WTC11 (cell line): ENCODE data around the gene SDE2. TPM values are rescaled to one million over a fixed set of nuclear protein-coding genes. Genes with fewer than 3 reads are reported as not detected.

Source experiments
- ATAC-seq: fragments of 200-7000 bp; cut with Tn5 transposase; 2 replicates; pipeline ENCODE4 v1.10.0; 2021; ENCODE audit warnings: mild to moderate bottlenecking, moderate library complexity
- CTCF ChIA-PET: fragments of 300-600 bp; sonication (Branson Sonifier 250); formaldehyde crosslinking; loops from one replicate; lab custom pipeline; 2021; ENCODE audit warnings: antibody characterized with exemption; lab: Charles Lee
- POLR2A ChIA-PET: fragments of 350-600 bp; sonication (Branson Sonifier 250); formaldehyde crosslinking; loops from one replicate; lab custom pipeline; 2021; ENCODE audit warnings: antibody characterized with exemption; lab: Charles Lee
- DNase-seq: peaks from one replicate; pipeline ENCODE4 v3.0.0; 2021; ENCODE audit warnings: low spot score
- H3K27ac Mint-ChIP-seq: 2 replicates; pipeline ENCODE4 v1.8.0; 2021; ENCODE audit warnings: mixed read lengths
- H3K27me3 Mint-ChIP-seq: 2 replicates; pipeline ENCODE4 v1.8.0; 2021; ENCODE audit warnings: low read depth, mild to moderate bottlenecking, moderate library complexity, mixed read lengths
- H3K36me3 Mint-ChIP-seq: 2 replicates; pipeline ENCODE4 v1.8.0; 2021; ENCODE audit warnings: mixed read lengths
- H3K4me1 Mint-ChIP-seq: 2 replicates; pipeline ENCODE4 v1.8.0; 2022; ENCODE audit warnings: mixed read lengths
- H3K4me3 Mint-ChIP-seq: 2 replicates; pipeline ENCODE4 v1.8.0; 2021; ENCODE audit warnings: mild to moderate bottlenecking, moderate library complexity, mixed read lengths
- H3K9me3 Mint-ChIP-seq: 2 replicates; pipeline ENCODE4 v1.8.0; 2021; ENCODE audit warnings: mixed read lengths
- AR ChIP-seq: fragments of 250-450 bp; sonication (Bioruptor Pico); IDR thresholded peaks from 2 replicates; pipeline ENCODE4 v1.9.0; 2021; ENCODE audit warnings: mild to moderate bottlenecking
- FOXK1 ChIP-seq: sonication (generic); formaldehyde crosslinking; IDR thresholded peaks from 2 replicates; pipeline ENCODE4 v1.8.0; 2022; ENCODE audit warnings: mild to moderate bottlenecking, moderate library complexity, missing genetic modification reagents
- FOXP1 ChIP-seq: sonication (generic); formaldehyde crosslinking; IDR thresholded peaks from 2 replicates; pipeline ENCODE4 v1.8.0; 2022; ENCODE audit warnings: missing genetic modification reagents, mild to moderate bottlenecking, moderate library complexity, borderline replicate concordance
- GABPB1 ChIP-seq: sonication (generic); formaldehyde crosslinking; IDR thresholded peaks from 2 replicates; pipeline ENCODE4 v1.8.1; 2023; ENCODE audit warnings: mild to moderate bottlenecking, missing genetic modification reagents
- HMGA2 ChIP-seq: fragments of 250-450 bp; sonication (Bioruptor Pico); IDR thresholded peaks from 2 replicates; pipeline ENCODE4 v1.4.0; 2021; ENCODE audit warnings: mild to moderate bottlenecking, moderate library complexity
- MYBL2 ChIP-seq: sonication (generic); formaldehyde crosslinking; IDR thresholded peaks from 2 replicates; pipeline ENCODE4 v1.8.1; 2023; ENCODE audit warnings: mild to moderate bottlenecking, moderate library complexity, missing genetic modification reagents
- NFATC4 ChIP-seq: fragments of 250-450 bp; sonication (Bioruptor Pico); IDR thresholded peaks from 2 replicates; pipeline ENCODE4 v1.9.0; 2021; ENCODE audit warnings: mild to moderate bottlenecking
- RELA ChIP-seq: sonication (generic); formaldehyde crosslinking; IDR thresholded peaks from 2 replicates; pipeline ENCODE4 v1.8.1; 2022; ENCODE audit warnings: missing genetic modification reagents, mild to moderate bottlenecking, borderline replicate concordance
- RORB ChIP-seq: fragments of 250-450 bp; sonication (Bioruptor Pico); IDR thresholded peaks from 2 replicates; pipeline ENCODE4 v1.9.0; 2021; ENCODE audit warnings: mild to moderate bottlenecking
- SMAD4 ChIP-seq: sonication (generic); formaldehyde crosslinking; IDR thresholded peaks from 2 replicates; pipeline ENCODE4 v1.8.0; 2022; ENCODE audit warnings: mild to moderate bottlenecking, missing genetic modification reagents
- SOX15 ChIP-seq: fragments of 250-450 bp; sonication (Bioruptor Pico); IDR thresholded peaks from 2 replicates; pipeline ENCODE4 v1.9.0; 2021; ENCODE audit warnings: mild to moderate bottlenecking
- ZNF138 ChIP-seq: sonication (generic); formaldehyde crosslinking; conservative IDR thresholded peaks from 2 replicates; pipeline ENCODE4 v1.8.1; 2022; ENCODE audit warnings: mild to moderate bottlenecking, moderate library complexity, missing genetic modification reagents
- ZNF425 ChIP-seq: fragments of 250-450 bp; sonication (Bioruptor Pico); conservative IDR thresholded peaks from 2 replicates; pipeline ENCODE4 v1.9.0; 2021; ENCODE audit warnings: mild to moderate bottlenecking
- total RNA-seq: library from RNA; stranded (reverse); gene quantifications from 3 replicates; pipeline ENCODE4 v1.2.3, GENCODE V29; 2021
- TF ChIP-seq, protein P1 (sequence below): fragments of 250-450 bp; sonication (Bioruptor Pico); IDR thresholded peaks from 2 replicates; pipeline ENCODE4 v1.9.0; 2021; ENCODE audit warnings: mild to moderate bottlenecking
- TF ChIP-seq, protein P2 (sequence below): sonication (generic); formaldehyde crosslinking; IDR thresholded peaks from 2 replicates; pipeline ENCODE4 v1.8.1; 2023; ENCODE audit warnings: mild to moderate bottlenecking, moderate library complexity, missing genetic modification reagents

SDE2 gene
- total RNA-seq, 1 experiment from 2014 or later = 17.2 TPM

- Mint-ChIP-seq H3K4me3 (no peak overlapping the region), H3K9me3 (no peaks in the 10 kb centered on the region), H3K27ac (no peak overlapping the region), H3K4me1 (no peaks in the 10 kb centered on the region), H3K27me3 (peaks cover 4% of the 10 kb centered on the region; the same call in 1 of the 2 replicates), H3K36me3 (no peaks in the 10 kb centered on the region)
- ATAC-seq = no peak
- DNase-seq = no peak
- TF ChIP-seq FOXP1 (CRISPR knock-in tag) = no peak
- no peak for TF ChIP-seq NFATC4
- TF ChIP-seq FOXK1 (CRISPR knock-in tag) = no peak
- CTCF ChIA-PET = interaction anchor here (1.2 kb wide), 1 partner anchor 41 kb away, joined by 5 read pairs; no protein-coding TSS in a partner anchor
- POLR2A ChIA-PET = no interaction called here
Measured at GRCh38 chr1:226023735-226024134, 24.6 kb upstream of the SDE2 start.

- H3K27ac Mint-ChIP-seq = no peak overlapping the region
- CTCF ChIA-PET = no interaction called here
Measured at GRCh38 chr1:226021801-226022200, 22.7 kb upstream of the SDE2 start.

DNA sequence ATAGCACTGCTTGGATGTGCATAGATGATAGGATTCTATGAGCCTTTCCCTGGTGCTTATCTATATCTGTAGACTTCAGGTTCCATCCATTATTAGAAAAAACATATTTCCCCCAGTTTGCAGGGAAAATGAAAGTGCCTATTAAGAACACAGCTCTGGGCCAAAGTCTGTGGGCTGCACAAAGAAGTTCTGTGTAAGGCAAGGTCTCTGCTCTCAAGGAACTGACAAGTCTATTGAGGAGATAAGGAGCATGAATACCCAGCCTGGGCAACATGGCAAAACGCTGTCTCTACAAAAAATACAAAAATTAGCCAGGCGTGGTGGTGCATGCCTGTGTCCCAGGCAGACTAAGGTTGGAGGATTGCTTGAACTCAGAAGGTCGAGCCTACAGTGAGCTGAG, 22.3 kb upstream of the SDE2 start:
- H3K4me3 Mint-ChIP-seq = no peak overlapping the region
- TF ChIP-seq, protein P1, sequence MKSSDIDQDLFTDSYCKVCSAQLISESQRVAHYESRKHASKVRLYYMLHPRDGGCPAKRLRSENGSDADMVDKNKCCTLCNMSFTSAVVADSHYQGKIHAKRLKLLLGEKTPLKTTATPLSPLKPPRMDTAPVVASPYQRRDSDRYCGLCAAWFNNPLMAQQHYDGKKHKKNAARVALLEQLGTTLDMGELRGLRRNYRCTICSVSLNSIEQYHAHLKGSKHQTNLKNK (CRISPR knock-in tag) = no peak
- no peak for TF ChIP-seq GABPB1 (CRISPR knock-in tag)
- TF ChIP-seq RELA (CRISPR knock-in tag) = no peak
- no peak for TF ChIP-seq HMGA2 (CRISPR knock-in tag)
- TF ChIP-seq SMAD4 (CRISPR knock-in tag) = no peak
- no peak for TF ChIP-seq SOX15 (CRISPR knock-in tag)
- H3K27me3 Mint-ChIP-seq = no peaks in the 10 kb centered on the region
- ATAC-seq = no peak
- H3K27ac Mint-ChIP-seq = no peak overlapping the region
- DNase-seq = no peak
- no peaks in the 10 kb centered on the region for H3K36me3 Mint-ChIP-seq
- no peaks in the 10 kb centered on the region for H3K9me3 Mint-ChIP-seq
- ChIA-PET CTCF (no interaction called here), POLR2A (interaction anchor here (0.5 kb wide), 1 partner anchor 53 kb away, joined by 3 read pairs; no protein-coding TSS in a partner anchor)
- H3K4me1 Mint-ChIP-seq = 0 out of 2 replicates have a peak, but pooled peaks cover 3% of the 10 kb centered on the region

More at GRCh38 chr1:226021801-226022200, 22.7 kb upstream of the SDE2 start:
- TF ChIP-seq, protein P2, sequence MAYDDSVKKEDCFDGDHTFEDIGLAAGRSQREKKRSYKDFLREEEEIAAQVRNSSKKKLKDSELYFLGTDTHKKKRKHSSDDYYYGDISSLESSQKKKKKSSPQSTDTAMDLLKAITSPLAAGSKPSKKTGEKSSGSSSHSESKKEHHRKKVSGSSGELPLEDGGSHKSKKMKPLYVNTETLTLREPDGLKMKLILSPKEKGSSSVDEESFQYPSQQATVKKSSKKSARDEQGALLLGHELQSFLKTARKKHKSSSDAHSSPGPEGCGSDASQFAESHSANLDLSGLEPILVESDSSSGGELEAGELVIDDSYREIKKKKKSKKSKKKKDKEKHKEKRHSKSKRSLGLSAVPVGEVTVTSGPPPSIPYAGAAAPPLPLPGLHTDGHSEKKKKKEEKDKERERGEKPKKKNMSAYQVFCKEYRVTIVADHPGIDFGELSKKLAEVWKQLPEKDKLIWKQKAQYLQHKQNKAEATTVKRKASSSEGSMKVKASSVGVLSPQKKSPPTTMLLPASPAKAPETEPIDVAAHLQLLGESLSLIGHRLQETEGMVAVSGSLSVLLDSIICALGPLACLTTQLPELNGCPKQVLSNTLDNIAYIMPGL = no peak
- TF ChIP-seq ZNF138 (CRISPR knock-in tag) (no peak), RORB (no peak), HMGA2 (CRISPR knock-in tag) (no peak), MYBL2 (no peak), ZNF425 (CRISPR knock-in tag) (no peak), AR (no peak)
- POLR2A ChIA-PET = interaction anchor here (0.5 kb wide), 1 partner anchor 53 kb away, joined by 3 read pairs; no protein-coding TSS in a partner anchor
- H3K4me1 Mint-ChIP-seq = 0 out of 2 replicates have a peak, but pooled peaks cover 3% of the 10 kb centered on the region
- H3K27me3 Mint-ChIP-seq = no peaks in the 10 kb centered on the region
- DNase-seq (no peak), ATAC-seq (no peak)
- no peaks in the 10 kb centered on the region for H3K9me3 Mint-ChIP-seq
- H3K4me3 Mint-ChIP-seq = no peak overlapping the region
- H3K36me3 Mint-ChIP-seq = no peaks in the 10 kb centered on the region
